ENCODE measurements around the gene HDAC7.

HDAC7 gene

GRCh38 chr12:47819896-47820630, at the start of gene HDAC7:
Gene HDAC7 (minus strand): TSS chr12:47819903. CDS start chr12:47819785, 118 bp downstream.
- DNase-seq (ENCODE audit: low read depth) = no peak

- peak; percentile 52 for DNase-seq (ENCODE audit: low read depth)
Measured at GRCh38 chr12:47868552-47869031, 48.9 kb upstream of the HDAC7 start.

- no peak for DNase-seq (ENCODE audit: low read depth)
Measured at GRCh38 chr12:47868041-47868440, 48.3 kb upstream of the HDAC7 start.

- no peak for DNase-seq (ENCODE audit: low read depth)
Measured at GRCh38 chr12:47867495-47867941, 47.8 kb upstream of the HDAC7 start.

GRCh38 chr12:47864646-47865235, 45.0 kb upstream of the HDAC7 start:
- no peak for DNase-seq (ENCODE audit: low read depth)

GRCh38 chr12:47863985-47864384, 44.3 kb upstream of the HDAC7 start:
- no peak for DNase-seq (ENCODE audit: low read depth)

GRCh38 chr12:47863467-47863866, 43.8 kb upstream of the HDAC7 start:
- no peak for DNase-seq (ENCODE audit: low read depth)

- DNase-seq (ENCODE audit: low read depth) = no peak
Measured at GRCh38 chr12:47862881-47863280, 43.2 kb upstream of the HDAC7 start.

GRCh38 chr12:47862167-47862750, 42.6 kb upstream of the HDAC7 start:
- DNase-seq (ENCODE audit: low read depth) = no peak

- no peak for DNase-seq (ENCODE audit: low read depth)
Measured at GRCh38 chr12:47860873-47861272, 41.2 kb upstream of the HDAC7 start.

- no peak for DNase-seq (ENCODE audit: low read depth)
Measured at GRCh38 chr12:47860279-47860841, 40.7 kb upstream of the HDAC7 start.

GRCh38 chr12:47858511-47859266, 39.0 kb upstream of the HDAC7 start:
- no peak for DNase-seq (ENCODE audit: low read depth)

- no peak for DNase-seq (ENCODE audit: low read depth)
Measured at GRCh38 chr12:47856721-47857575, 37.2 kb upstream of the HDAC7 start.

GRCh38 chr12:47856094-47856493, 36.4 kb upstream of the HDAC7 start:
- no peak for DNase-seq (ENCODE audit: low read depth)

- no peak for DNase-seq (ENCODE audit: low read depth)
Measured at GRCh38 chr12:47855502-47855901, 35.8 kb upstream of the HDAC7 start.

- DNase-seq (ENCODE audit: low read depth) = no peak
Measured at GRCh38 chr12:47854531-47854930, 34.8 kb upstream of the HDAC7 start.

GRCh38 chr12:47852096-47852571, 32.4 kb upstream of the HDAC7 start:
- DNase-seq (ENCODE audit: low read depth) = no peak

- no peak for DNase-seq (ENCODE audit: low read depth)
Measured at GRCh38 chr12:47851303-47851952, 31.7 kb upstream of the HDAC7 start.

- DNase-seq (ENCODE audit: low read depth) = no peak
Measured at GRCh38 chr12:47850153-47851084, 30.7 kb upstream of the HDAC7 start.
